HG02798 (cell line): ENCODE results near the gene KCNK17.
A peak's percentile ranks its signal among the peaks of the same experiment; 100 is the strongest.
"Not testable (repeated sequence)": the region's sequence is repeated elsewhere in the genome, so short reads cannot be mapped to it uniquely, and the experiment has no call there.

Experiments
- ATAC-seq: cut with Tn5 transposase; IDR thresholded peaks from one replicate; pipeline ENCODE4 v1.9.1; 2021; ENCODE audit warnings: mild to moderate bottlenecking; ENCODE audit not compliant: unreplicated experiment, poor library complexity

KCNK17 gene

GRCh38 chr6:39304951-39305350 lies 9.3 kb downstream of the KCNK17 start:
- no peak for ATAC-seq

- no peak for ATAC-seq
Observed at GRCh38 chr6:39303425-39304153, 10.6 kb downstream of the KCNK17 start.

- ATAC-seq, result peak; percentile 83
Observed at GRCh38 chr6:39302669-39303424, 11.4 kb downstream of the KCNK17 start.

GRCh38 chr6:39302011-39302410 lies 12.2 kb downstream of the KCNK17 start:
- ATAC-seq, result no peak

- no peak for ATAC-seq
Observed at GRCh38 chr6:39301606-39302005, 12.6 kb downstream of the KCNK17 start.

GRCh38 chr6:39300739-39301138 lies 13.5 kb downstream of the KCNK17 start:
- ATAC-seq, result no peak

- ATAC-seq, result no peak
Observed at GRCh38 chr6:39298061-39298460, 16.2 kb downstream of the KCNK17 start.

GRCh38 chr6:39296745-39297640 lies 17.2 kb downstream of the KCNK17 start:
- ATAC-seq, result no peak

- ATAC-seq, result no peak
Observed at GRCh38 chr6:39295611-39296011, 18.6 kb downstream of the KCNK17 start.

- no peak for ATAC-seq
Observed at GRCh38 chr6:39294899-39295298, 19.3 kb downstream of the KCNK17 start.

- ATAC-seq, result no peak
Observed at GRCh38 chr6:39294133-39294532, 20.1 kb downstream of the KCNK17 start.

GRCh38 chr6:39292637-39293036 lies 21.6 kb downstream of the KCNK17 start:
- no peak for ATAC-seq

- no peak for ATAC-seq
Observed at GRCh38 chr6:39289490-39289889, 24.7 kb downstream of the KCNK17 start.

- no peak for ATAC-seq
Observed at GRCh38 chr6:39287601-39288000, 26.6 kb downstream of the KCNK17 start.

- not testable (repeated sequence) for ATAC-seq
Observed at GRCh38 chr6:39286596-39286995, 27.6 kb downstream of the KCNK17 start.

GRCh38 chr6:39282774-39283173 lies 31.4 kb downstream of the KCNK17 start:
- no peak for ATAC-seq

GRCh38 chr6:39281312-39281980 lies 32.8 kb downstream of the KCNK17 start:
- no peak for ATAC-seq

- no peak for ATAC-seq
Observed at GRCh38 chr6:39280247-39280731, 33.9 kb downstream of the KCNK17 start.

- no peak for ATAC-seq
Observed at GRCh38 chr6:39279539-39279938, 34.7 kb downstream of the KCNK17 start.

- no peak for ATAC-seq
Observed at GRCh38 chr6:39276379-39276995, 37.7 kb downstream of the KCNK17 start.
